Neural progenitor cell (in vitro differentiated cells): ENCODE data around the gene PHEX. TPM values are rescaled to one million over a fixed set of nuclear protein-coding genes. Genes with fewer than 3 reads are reported as not detected.

Experiments used
- DNase-seq: peaks from one replicate; pipeline ENCODE4 v3.0.0-alpha.2; 2016; ENCODE audit warnings: low spot score
- H2AFZ ChIP-seq: fragments of 200-600 bp; sonication (generic); replicated peaks from 2 replicates; pipeline ENCODE4 v1.6.1; 2016; ENCODE audit warnings: antibody characterized with exemption
- H3F3A ChIP-seq: fragments of 200-600 bp; sonication (generic); 2 replicates; pipeline ENCODE4 v1.6.1; 2016; ENCODE audit warnings: antibody characterized with exemption, low read depth
- H3K27ac ChIP-seq: fragments of 200-600 bp; sonication (generic); 2 replicates; pipeline ENCODE4 v1.5.1; 2016; ENCODE audit warnings: mild to moderate bottlenecking
- H3K27me3 ChIP-seq: fragments of 200-600 bp; sonication (generic); 2 replicates; pipeline ENCODE4 v1.6.1; 2016; ENCODE audit warnings: mild to moderate bottlenecking, moderate library complexity
- H3K36me3 ChIP-seq: fragments of 200-600 bp; sonication (generic); 2 replicates; pipeline ENCODE4 v1.5.1; 2016
- H3K4me1 ChIP-seq: fragments of 200-600 bp; sonication (generic); 2 replicates; pipeline ENCODE4 v1.6.1; 2016; ENCODE audit warnings: mixed run types
- H3K4me2 ChIP-seq: fragments of 200-600 bp; sonication (generic); 2 replicates; pipeline ENCODE4 v1.6.1; 2016
- H3K4me3 ChIP-seq: fragments of 200-600 bp; sonication (generic); 2 replicates; pipeline ENCODE4 v1.5.1; 2016
- H3K79me2 ChIP-seq: fragments of 200-600 bp; sonication (generic); 2 replicates; pipeline ENCODE4 v1.6.1; 2016; ENCODE audit warnings: low read depth
- H3K9ac ChIP-seq: fragments of 200-600 bp; sonication (generic); 2 replicates; pipeline ENCODE4 v1.6.1; 2016
- H3K9me3 ChIP-seq: fragments of 200-600 bp; sonication (generic); 2 replicates; pipeline ENCODE4 v1.5.1; 2016; ENCODE audit warnings: low read depth
- H4K20me1 ChIP-seq: fragments of 200-600 bp; sonication (generic); 2 replicates; pipeline ENCODE4 v1.6.1; 2016; ENCODE audit warnings: low read depth
- H3K27ac Mint-ChIP-seq: 3 replicates; pipeline ENCODE4 v1.8.0; 2021; ENCODE audit warnings: mixed read lengths
- H3K27me3 Mint-ChIP-seq: 2 replicates; pipeline ENCODE4 v1.8.0; 2022; ENCODE audit warnings: low read depth, mild to moderate bottlenecking, inconsistent platforms, moderate library complexity, mixed read lengths; ENCODE audit not compliant: insufficient read depth
- H3K36me3 Mint-ChIP-seq: 3 replicates; pipeline ENCODE4 v1.8.0; 2021; ENCODE audit warnings: mixed read lengths
- H3K4me1 Mint-ChIP-seq: 3 replicates; pipeline ENCODE4 v1.8.0; 2021; ENCODE audit warnings: mixed read lengths
- H3K4me3 Mint-ChIP-seq: 3 replicates; pipeline ENCODE4 v1.8.0; 2021; ENCODE audit warnings: mild to moderate bottlenecking, moderate library complexity, mixed read lengths
- H3K9me3 Mint-ChIP-seq: 3 replicates; pipeline ENCODE4 v1.8.0; 2020; ENCODE audit warnings: mixed read lengths
- EZH2 ChIP-seq: fragments of 200-600 bp; sonication (generic); IDR thresholded peaks from 2 replicates; pipeline ENCODE4 v1.6.1; 2017; ENCODE audit warnings: antibody characterized with exemption, mild to moderate bottlenecking, moderate library complexity
- EZH2phosphoT487 ChIP-seq: fragments of 200-600 bp; sonication (generic); IDR thresholded peaks from 2 replicates; pipeline ENCODE4 v1.6.1; 2017; ENCODE audit warnings: antibody characterized with exemption
- total RNA-seq: library from RNA; depleted of rRNA; stranded (reverse); fragments of >200 nt; gene quantifications from 2 replicates; pipeline ENCODE4 v1.2.3, GENCODE V29; 2015; ENCODE audit warnings: low replicate concordance
- TF ChIP-seq, protein P1 (sequence below): fragments of 200-600 bp; sonication (generic); IDR thresholded peaks from 2 replicates; pipeline ENCODE4 v1.5.1; 2017; ENCODE audit warnings: antibody characterized with exemption, mild to moderate bottlenecking

The PHEX gene
- total RNA-seq, 1 donor from 2014 or later, result 0.07 TPM

DNA sequence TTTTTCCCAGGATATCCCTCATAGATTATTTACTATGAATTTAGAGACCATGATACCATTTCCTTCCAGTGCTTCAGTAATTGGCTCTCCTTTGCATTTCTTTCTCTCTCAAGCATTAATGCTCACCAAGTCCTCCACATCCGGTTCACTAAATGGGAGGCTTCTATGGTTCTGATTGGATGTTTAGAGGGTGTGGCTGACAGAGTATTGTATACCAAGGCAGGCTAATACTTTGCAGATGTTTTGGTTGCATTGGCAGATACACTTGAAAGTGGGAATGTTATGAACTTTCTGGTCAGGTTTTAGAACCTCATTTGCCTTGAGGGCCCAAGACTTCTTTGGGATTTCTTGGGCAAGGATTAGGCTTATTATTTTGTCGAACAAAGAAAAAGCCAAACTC is 264.7 kb downstream of the PHEX start:
- no peak overlapping the region for H3K27ac Mint-ChIP-seq
- H3K9ac ChIP-seq, result no peak overlapping the region
- no peaks in the 10 kb centered on the region for H3K36me3 Mint-ChIP-seq
- H3K4me3 ChIP-seq, result no peak overlapping the region
- no peaks in the 10 kb centered on the region for H3K79me2 ChIP-seq
- peaks cover 2% of the 10 kb centered on the region for H3K27me3 Mint-ChIP-seq
- TF ChIP-seq, protein P1, sequence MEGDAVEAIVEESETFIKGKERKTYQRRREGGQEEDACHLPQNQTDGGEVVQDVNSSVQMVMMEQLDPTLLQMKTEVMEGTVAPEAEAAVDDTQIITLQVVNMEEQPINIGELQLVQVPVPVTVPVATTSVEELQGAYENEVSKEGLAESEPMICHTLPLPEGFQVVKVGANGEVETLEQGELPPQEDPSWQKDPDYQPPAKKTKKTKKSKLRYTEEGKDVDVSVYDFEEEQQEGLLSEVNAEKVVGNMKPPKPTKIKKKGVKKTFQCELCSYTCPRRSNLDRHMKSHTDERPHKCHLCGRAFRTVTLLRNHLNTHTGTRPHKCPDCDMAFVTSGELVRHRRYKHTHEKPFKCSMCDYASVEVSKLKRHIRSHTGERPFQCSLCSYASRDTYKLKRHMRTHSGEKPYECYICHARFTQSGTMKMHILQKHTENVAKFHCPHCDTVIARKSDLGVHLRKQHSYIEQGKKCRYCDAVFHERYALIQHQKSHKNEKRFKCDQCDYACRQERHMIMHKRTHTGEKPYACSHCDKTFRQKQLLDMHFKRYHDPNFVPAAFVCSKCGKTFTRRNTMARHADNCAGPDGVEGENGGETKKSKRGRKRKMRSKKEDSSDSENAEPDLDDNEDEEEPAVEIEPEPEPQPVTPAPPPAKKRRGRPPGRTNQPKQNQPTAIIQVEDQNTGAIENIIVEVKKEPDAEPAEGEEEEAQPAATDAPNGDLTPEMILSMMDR, result no peak
- TF ChIP-seq EZH2 (no peak), EZH2phosphoT487 (no peak)
- no peak overlapping the region for H3K27ac ChIP-seq
- no peaks in the 10 kb centered on the region for H3K9me3 Mint-ChIP-seq
- H3K4me2 ChIP-seq, result no peak overlapping the region
- no peak for DNase-seq
- H3K9me3 ChIP-seq, result peaks cover 4% of the 10 kb centered on the region
- H3K36me3 ChIP-seq, result no peaks in the 10 kb centered on the region
- no peak overlapping the region for H3K4me3 Mint-ChIP-seq
- peaks cover 14% of the 10 kb centered on the region for H3K4me1 Mint-ChIP-seq
- H2AFZ ChIP-seq, result no peak overlapping the region
- no peaks in the 10 kb centered on the region for H3F3A ChIP-seq
- peaks cover 16% of the 10 kb centered on the region for H3K4me1 ChIP-seq
- no peaks in the 10 kb centered on the region for H3K27me3 ChIP-seq
- no peaks in the 10 kb centered on the region for H4K20me1 ChIP-seq

GRCh38 chrX:22300130-22300529 is 268.0 kb downstream of the PHEX start:
- H3F3A ChIP-seq, result no peaks in the 10 kb centered on the region
- no peaks in the 10 kb centered on the region for H3K27me3 ChIP-seq
- no peaks in the 10 kb centered on the region for H4K20me1 ChIP-seq
- no peak overlapping the region for H3K9ac ChIP-seq
- peaks cover 8% of the 10 kb centered on the region for H3K9me3 ChIP-seq
- no peak overlapping the region for H3K4me3 ChIP-seq
- H3K9me3 Mint-ChIP-seq, result no peaks in the 10 kb centered on the region
- H2AFZ ChIP-seq, result peak overlapping the region; percentile 7
- H3K4me1 Mint-ChIP-seq, result peaks cover 12% of the 10 kb centered on the region
- no peak overlapping the region for H3K27ac ChIP-seq
- no peak overlapping the region for H3K4me3 Mint-ChIP-seq
- H3K4me1 ChIP-seq, result peaks cover 16% of the 10 kb centered on the region
- H3K27me3 Mint-ChIP-seq, result no peaks in the 10 kb centered on the region
- no peaks in the 10 kb centered on the region for H3K79me2 ChIP-seq
- H3K27ac Mint-ChIP-seq, result no peak overlapping the region
- DNase-seq, result no peak
- H3K36me3 Mint-ChIP-seq, result no peaks in the 10 kb centered on the region
- TF ChIP-seq EZH2phosphoT487 (no peak), EZH2 (no peak)
- TF ChIP-seq, protein P1, result no peak
- H3K4me2 ChIP-seq, result peak overlapping the region; percentile 32
- no peaks in the 10 kb centered on the region for H3K36me3 ChIP-seq

Other genes with a start within 250 kb of the PHEX start
- gene MBTPS2, start 192.7 kb upstream of the PHEX start, total RNA-seq, result 5.2 and 8.4 TPM in 2 replicates
- 0.22 and 0.56 TPM in 2 replicates for gene YY2, start 176.3 kb upstream of the PHEX start, total RNA-seq
- gene SMS, start 91.6 kb upstream of the PHEX start, total RNA-seq, result 105 and 142 TPM in 2 replicates
- not detected in 2 replicates for gene CBLL2, start 240.6 kb downstream of the PHEX start, total RNA-seq